K562 (cell line): ENCODE results near the gene NIN. TPM values are rescaled to one million over a fixed set of nuclear protein-coding genes. Genes with fewer than 3 reads are reported as not detected.

Source experiments
- ATAC-seq: fragments of 200-7000 bp; cut with Tn5 transposase; 3 replicates; pipeline ENCODE4 v1.9.1; 2020; ENCODE audit warnings: moderate library complexity
- BruUV-seq: library from RNA; stranded (reverse); fragments of 400-500 nt; replicated peaks from 2 replicates; lab custom pipeline; 2021; lab: Mats Ljungman, UMichigan
- CTCF ChIA-PET: fragments of 300-600 bp; formaldehyde crosslinking; extraction: SDS; loops from one replicate; lab custom pipeline; 2021; ENCODE audit warnings: low intra/inter-chr PET ratio; lab: Yijun Ruan, JAX
- POLR2A ChIA-PET: fragments of 300-600, 350-650 bp; sonication (Branson Sonifier 250); formaldehyde crosslinking; extraction: SDS; loops from one replicate; lab custom pipeline; 2021; ENCODE audit warnings: antibody characterized with exemption, inconsistent platforms; lab: Yijun Ruan, JAX
- DNase-seq, 4 experiments: peaks; one replicate each; pipeline versions ENCODE4 v3.0.0 to v3.0.0-alpha.2; 2011 to 2018; ENCODE audit warnings: low spot score in 3 of 4, mixed read lengths in 3 of 4; ENCODE audit errors: extremely low read depth in 1 of 4
- FAIRE-seq: peaks from 2 replicates; lab custom pipeline; 2011; peaks lifted over from hg19 to GRCh38; lab: Jason Lieb, UNC
- H2AFZ ChIP-seq: 2 replicates; pipeline ENCODE4 v1.6.0; 2011; ENCODE audit warnings: low read depth, low read length, control low read depth, inconsistent platforms
- H3K27ac ChIP-seq: fragments of 200-600 bp; 3 replicates; pipeline ENCODE4 v1.8.0; 2011; ENCODE audit warnings: low read depth, mild to moderate bottlenecking, control low read depth, inconsistent platforms, low read length, moderate library complexity, mixed read lengths; ENCODE audit errors: extremely low read depth
- H3K27me3 ChIP-seq, 2 experiments: fragments of 300-600 bp in 1 of 2; 2 replicates in 1 of 2; 3 replicates in 1 of 2; pipeline versions ENCODE4 v1.6.0 to v1.8.0; 2011; ENCODE audit warnings: inconsistent platforms in 2 of 2, low read length in 2 of 2, mild to moderate bottlenecking in 1 of 2, mixed read lengths in 1 of 2, moderate library complexity in 1 of 2; ENCODE audit not compliant: control insufficient read depth in 2 of 2, insufficient read depth in 2 of 2
- H3K36me3 ChIP-seq: fragments of 300-600 bp; 3 replicates; pipeline ENCODE4 v1.8.0; 2011; ENCODE audit warnings: mild to moderate bottlenecking, low read length, inconsistent platforms; ENCODE audit not compliant: control insufficient read depth, insufficient read depth
- H3K4me1 ChIP-seq, 2 experiments: fragments of 200-600 bp in 1 of 2; replicated peaks in 1 of 2; 2 replicates in 1 of 2; 3 replicates in 1 of 2; pipeline versions ENCODE4 v1.5.1 to v1.8.0; 2011; ENCODE audit warnings: inconsistent platforms in 2 of 2, low read length in 2 of 2, mild to moderate bottlenecking in 1 of 2, mixed read lengths in 1 of 2, moderate library complexity in 1 of 2; ENCODE audit not compliant: control insufficient read depth in 2 of 2, insufficient read depth in 2 of 2
- H3K4me2 ChIP-seq: 2 replicates; pipeline ENCODE4 v1.6.1; 2011; ENCODE audit warnings: low read length, control low read depth, inconsistent platforms, mixed read lengths; ENCODE audit not compliant: insufficient read depth
- H3K4me3 ChIP-seq: fragments of 200-600 bp; sonication (generic), shearing (Covaris generic); 2 replicates; pipeline ENCODE4 v1.5.1; 2016; ENCODE audit warnings: control low read depth, inconsistent platforms
- H3K79me2 ChIP-seq: fragments of 200-600 bp; 3 replicates; pipeline ENCODE4 v1.8.0; 2011; ENCODE audit warnings: low read length, inconsistent platforms; ENCODE audit not compliant: control insufficient read depth, insufficient read depth
- H3K9ac ChIP-seq, 2 experiments: 2 replicates each; pipeline versions ENCODE4 v1.6.0 to v1.6.1; 2011; ENCODE audit warnings: low read depth in 2 of 2, low read length in 2 of 2, control low read depth in 1 of 2, inconsistent platforms in 1 of 2, mild to moderate bottlenecking in 1 of 2, mixed read lengths in 1 of 2; ENCODE audit not compliant: insufficient read depth in 1 of 2
- H3K9me1 ChIP-seq: one replicate; pipeline ENCODE4 v1.6.0; 2011; ENCODE audit warnings: inconsistent platforms, mild to moderate bottlenecking, low read length, moderate library complexity; ENCODE audit not compliant: control insufficient read depth, insufficient read depth
- H3K9me3 ChIP-seq: replicated peaks from 2 replicates; pipeline ENCODE4 v1.5.1; 2011; ENCODE audit warnings: low read depth, low read length, inconsistent platforms; ENCODE audit not compliant: control insufficient read depth, insufficient read depth
- H4K20me1 ChIP-seq: replicated peaks from 2 replicates; pipeline ENCODE4 v1.6.1; 2011; ENCODE audit warnings: low read length, inconsistent platforms, mixed read lengths; ENCODE audit not compliant: control insufficient read depth, insufficient read depth
- ARID4B ChIP-seq: sonication (generic); formaldehyde crosslinking; IDR thresholded peaks from 2 replicates; pipeline ENCODE4 v1.8.0; 2022; ENCODE audit warnings: mild to moderate bottlenecking, missing genetic modification reagents
- CCAR2 ChIP-seq: fragments of 200-400 bp; formaldehyde crosslinking; IDR thresholded peaks from 2 replicates; pipeline ENCODE4 v1.6.1; 2017; ENCODE audit warnings: mild to moderate bottlenecking, low read depth, low read length
- HNRNPLL ChIP-seq: fragments of 200-400 bp; formaldehyde crosslinking; IDR thresholded peaks from 2 replicates; pipeline ENCODE4 v1.6.1; 2017; ENCODE audit warnings: low read length, low read depth, mild to moderate bottlenecking; ENCODE audit not compliant: poor library complexity, severe bottlenecking
- ILF3 ChIP-seq: fragments of 450-650 bp; IDR thresholded peaks from 2 replicates; pipeline ENCODE4 v1.6.1; 2018; ENCODE audit warnings: antibody characterized with exemption, mild to moderate bottlenecking, moderate library complexity, borderline replicate concordance
- JUNB ChIP-seq: fragments of 450-650 bp; formaldehyde crosslinking; conservative IDR thresholded peaks from 2 replicates; pipeline ENCODE4 v1.4.0; 2020; ENCODE audit warnings: mild to moderate bottlenecking
- SLC30A9 ChIP-seq: fragments of 250-450 bp; sonication (Bioruptor Pico); IDR thresholded peaks from 2 replicates; pipeline ENCODE4 v1.8.0; 2022; ENCODE audit warnings: mild to moderate bottlenecking, moderate library complexity
- SMAD4 ChIP-seq: fragments of 250-450 bp; sonication (Bioruptor Pico); conservative IDR thresholded peaks from 2 replicates; pipeline ENCODE4 v1.8.0; 2021; ENCODE audit warnings: inconsistent platforms, mild to moderate bottlenecking, moderate library complexity
- TARDBP ChIP-seq: fragments of 450-650 bp; IDR thresholded peaks from 2 replicates; pipeline ENCODE4 v1.6.1; 2016
- TSC22D4 ChIP-seq: fragments of 450-650 bp; IDR thresholded peaks from 2 replicates; pipeline ENCODE4 v1.6.1; 2016; ENCODE audit warnings: missing genetic modification characterization, missing biosample characterization, control low read depth
- WGBS: fragments of 100-300 bp; shearing (Covaris generic); methylation state at CpG from one replicate; pipeline ENCODE4 v1.1.6; 2016; ENCODE audit warnings: low coverage, mixed read lengths; ENCODE audit not compliant: insufficient coverage; ENCODE audit errors: missing lambda C conversion rate; 5-methylcytosine and 5-hydroxymethylcytosine counted together
- in situ Hi-C: fragments of 300-500 bp; cut with MboI; formaldehyde crosslinking; loops from 4 replicates; pipeline ENCODE4 v1.15.0; 2018; ENCODE audit warnings: inconsistent platforms, mixed read lengths
- intact Hi-C: fragments of 100-400 bp; cut with micrococcal nuclease; formaldehyde crosslinking; loops from 2 replicates; pipeline ENCODE4 v1.14.2; 2022
- polyA plus RNA-seq, 8 experiments: library from polyadenylated mRNA; depleted of rRNA in 4 of 8; stranded (reverse) in 5 of 8; unstranded in 3 of 8; fragments of >200 nt; fragmentation: Nextera tagmentation in 2 of 8; fragmentation: Illumina TruSeq in 1 of 8; extraction: Ambion mirVana in 2 of 8; extraction: Trizol in 1 of 8; gene quantifications; 2 replicates each; pipeline versions ENCODE4 v1.2.1 to v1.2.3, GENCODE V29; 2011 to 2014; ENCODE audit warnings: inconsistent platforms in 1 of 8, missing spikeins in 1 of 8
- total RNA-seq, 7 experiments: library from RNA; depleted of rRNA in 6 of 7; stranded (reverse); fragments of >200 nt in 6 of 7; fragmentation: Illumina TruSeq in 2 of 7; extraction: Trizol in 2 of 7; gene quantifications; 2 replicates each; pipeline versions ENCODE4 v1.2.1 to v1.2.3, GENCODE V29; 2011 to 2021; ENCODE audit warnings: low replicate concordance in 1 of 7
- TF ChIP-seq, protein P1 (sequence below): fragments of 250-450 bp; sonication (Bioruptor Pico); IDR thresholded peaks from 2 replicates; pipeline ENCODE4 v1.8.0; 2021; ENCODE audit warnings: moderate library complexity, mild to moderate bottlenecking, inconsistent platforms

Gene NIN
- total and polyA plus RNA-seq, 9 of the 15 experiments (the other 6 are each of a cell fraction or from before 2014, with no cell fraction given), result 0.84 to 8.4 (median 5.0) TPM

DNA sequence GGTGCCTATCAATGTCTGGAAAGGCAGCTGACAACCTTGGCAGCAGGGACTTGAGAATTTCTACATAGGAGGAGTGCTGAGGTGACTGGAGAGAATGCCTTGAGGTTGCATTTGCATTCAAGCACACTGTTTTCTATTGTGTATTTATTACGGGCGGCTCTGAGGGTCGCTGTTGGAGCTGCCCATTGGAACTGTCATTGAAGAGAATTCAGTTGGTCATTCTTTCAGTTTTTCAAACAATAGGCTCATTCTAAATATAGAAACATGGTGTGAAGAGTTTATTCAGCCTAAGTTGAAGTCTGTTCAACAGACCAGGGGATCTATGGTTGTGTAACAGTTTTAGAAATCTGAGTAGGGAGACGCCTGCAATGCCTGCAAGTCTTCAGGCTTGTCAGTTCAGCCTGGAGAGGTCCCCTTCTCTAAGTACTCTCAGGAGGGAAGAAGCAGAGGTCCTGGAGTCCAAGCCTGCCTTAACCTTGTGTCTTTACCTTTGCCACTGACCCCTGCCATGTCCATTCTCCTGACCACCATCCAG lies 31.1 kb upstream of the NIN start:
- H3K36me3 ChIP-seq, result no peaks in the 10 kb centered on the region
- WGBS, result 7% methylated on average over 3 of the region's 4 CpGs
- H3K4me2 ChIP-seq, result no peak overlapping the region
- H4K20me1 ChIP-seq, result no peaks in the 10 kb centered on the region
- intact Hi-C loops, result loop anchor here (5.0 to 10.0 kb wide), 2 partner anchors 85 to 257 kb away; no protein-coding TSS in a partner anchor
- peaks cover 3 to 10% of the 10 kb centered on the region in 2 experiments; a peak in 2 of 5 replicates for H3K27me3 ChIP-seq
- no peaks in the 10 kb centered on the region; a peak in 1 of 5 replicates for H3K4me1 ChIP-seq
- no peaks in the 10 kb centered on the region for H3K9me3 ChIP-seq
- no peak overlapping the region for H3K9ac ChIP-seq
- no peak overlapping the region for H2AFZ ChIP-seq
- ChIA-PET CTCF (no interaction called here), POLR2A (interaction anchor here (0.6 kb wide), 1 partner anchor 100 kb away, joined by 3 read pairs; no protein-coding TSS in a partner anchor)
- H3K4me3 ChIP-seq, result no peak overlapping the region
- no peaks in the 10 kb centered on the region for H3K9me1 ChIP-seq
- no peaks in the 10 kb centered on the region for H3K79me2 ChIP-seq
- DNase-seq, result no peak
- no TSS peak for BruUV-seq
- FAIRE-seq, result no peak
- ATAC-seq, result no peak
- in situ Hi-C loops, result no loop called here
- no peak for TF ChIP-seq JUNB (CRISPR knock-in tag)
- TF ChIP-seq, protein P1, sequence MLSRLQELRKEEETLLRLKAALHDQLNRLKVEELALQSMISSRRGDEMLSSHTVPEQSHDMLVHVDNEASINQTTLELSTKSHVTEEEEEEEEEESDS, result no peak
- TF ChIP-seq CCAR2, result no peak
- no peak for TF ChIP-seq HNRNPLL
- TF ChIP-seq SLC30A9, result no peak
- no peak for TF ChIP-seq TARDBP
- no peak for TF ChIP-seq SMAD4 (CRISPR knock-in tag)
- TF ChIP-seq ARID4B (CRISPR knock-in tag), result no peak
- TF ChIP-seq TSC22D4, result no peak
- TF ChIP-seq ILF3, result no peak
- no peak overlapping the region for H3K27ac ChIP-seq
